H1 (cell line): Measurements from ENCODE around the gene PRKAG1. TPM values are rescaled to one million over a fixed set of nuclear protein-coding genes. Genes with fewer than 3 reads are reported as not detected.

ENCODE experiments used
- CTCF ChIA-PET: fragments of 300-600 bp; sonication (Branson Sonifier 250); formaldehyde crosslinking; loops from one replicate; lab custom pipeline; 2021; ENCODE audit not compliant: partially characterized antibody; lab: Charles Lee
- POLR2A ChIA-PET: fragments of 300-600 bp; sonication (Branson Sonifier 250); formaldehyde crosslinking; loops from one replicate; lab custom pipeline; 2021; ENCODE audit warnings: inconsistent platforms; ENCODE audit not compliant: partially characterized antibody; lab: Charles Lee
- DNase-seq, 2 experiments: peaks; one replicate each; pipeline versions ENCODE4 v3.0.0 to v3.0.0-alpha.2; 2010 to 2022; ENCODE audit warnings: low spot score in 2 of 2, low read depth in 1 of 2, mixed read lengths in 1 of 2
- FAIRE-seq: peaks from 2 replicates; lab custom pipeline; 2011; peaks lifted over from hg19 to GRCh38; lab: Jason Lieb, UNC
- H2AFZ ChIP-seq: 2 replicates; pipeline ENCODE4 v1.8.1; 2012; ENCODE audit warnings: low read length, inconsistent platforms
- H2AK5ac ChIP-seq: 2 replicates; pipeline ENCODE4 v1.6.1; 2013; ENCODE audit warnings: low read depth, low read length
- H2BK120ac ChIP-seq: replicated peaks from 2 replicates; pipeline ENCODE3; 2013; ENCODE audit warnings: low read depth, low read length, inconsistent platforms
- H2BK12ac ChIP-seq: 2 replicates; pipeline ENCODE4 v1.6.1; 2013; ENCODE audit warnings: low read depth, low read length
- H2BK15ac ChIP-seq: 2 replicates; pipeline ENCODE4 v1.6.1; 2013; ENCODE audit warnings: low read length
- H2BK20ac ChIP-seq: 2 replicates; pipeline ENCODE4 v1.6.1; 2013; ENCODE audit warnings: low read length
- H2BK5ac ChIP-seq: 2 replicates; pipeline ENCODE4 v1.6.1; 2013; ENCODE audit warnings: low read depth, low read length
- H3K14ac ChIP-seq: 2 replicates; pipeline ENCODE4 v1.6.1; 2013; ENCODE audit warnings: inconsistent platforms; ENCODE audit not compliant: insufficient read length
- H3K18ac ChIP-seq: 2 replicates; pipeline ENCODE4 v1.6.1; 2013; ENCODE audit warnings: low read length; ENCODE audit errors: extremely low read depth
- H3K23ac ChIP-seq: 2 replicates; pipeline ENCODE4 v1.6.1; 2013; ENCODE audit warnings: inconsistent platforms; ENCODE audit not compliant: insufficient read length
- H3K23me2 ChIP-seq: 2 replicates; pipeline ENCODE4 v1.6.1; 2013; ENCODE audit warnings: low read depth, low read length
- H3K27ac ChIP-seq: 2 replicates; pipeline ENCODE4 v1.6.1; 2011; ENCODE audit warnings: low read depth, low read length, inconsistent platforms
- H3K27me3 ChIP-seq, 4 experiments: replicated peaks in 1 of 4; 1 replicate in 1 of 4; 2 replicates in 3 of 4; pipeline versions ENCODE4 v1.6.1 to v1.8.1; 2011 to 2013; ENCODE audit warnings: low read length in 3 of 4, mild to moderate bottlenecking in 3 of 4, inconsistent platforms in 2 of 4, mixed read lengths in 2 of 4, moderate library complexity in 1 of 4; ENCODE audit not compliant: control insufficient read depth in 3 of 4, insufficient read depth in 3 of 4; ENCODE audit errors: extremely low read depth in 1 of 4
- H3K36me3 ChIP-seq, 4 experiments: 2 replicates each; pipeline versions ENCODE4 v1.6.1 to v1.8.1; 2011 to 2013; ENCODE audit warnings: mild to moderate bottlenecking in 4 of 4, low read length in 3 of 4, moderate library complexity in 2 of 4, control low read depth in 1 of 4, inconsistent platforms in 1 of 4; ENCODE audit not compliant: insufficient read depth in 4 of 4, control insufficient read depth in 2 of 4
- H3K4ac ChIP-seq: replicated peaks from 2 replicates; pipeline ENCODE3; 2013; ENCODE audit warnings: low read length, low read depth, mixed read lengths, inconsistent platforms; ENCODE audit not compliant: insufficient read length
- H3K4me1 ChIP-seq, 4 experiments: replicated peaks in 1 of 4; 1 replicate in 1 of 4; 2 replicates in 3 of 4; pipeline versions ENCODE4 v1.6.1 to v1.8.1; 2011 to 2013; ENCODE audit warnings: low read length in 3 of 4, inconsistent platforms in 2 of 4, mixed read lengths in 1 of 4; ENCODE audit not compliant: insufficient read depth in 4 of 4, control insufficient read depth in 3 of 4
- H3K4me2 ChIP-seq, 2 experiments: 2 replicates each; pipeline versions ENCODE4 v1.6.1 to v1.8.1; 2011 to 2013; ENCODE audit warnings: low read depth in 2 of 2, low read length in 2 of 2, control low read depth in 1 of 2, inconsistent platforms in 1 of 2, mild to moderate bottlenecking in 1 of 2; ENCODE audit not compliant: insufficient read depth in 1 of 2
- H3K4me3 ChIP-seq, 4 experiments: fragments of 200-600, 300-600 bp in 1 of 4; sonication (generic), shearing (Covaris generic), sonication (Bioruptor Twin) in 1 of 4; 2 replicates each; pipeline versions ENCODE4 v1.5.1 to v1.8.1; 2011 to 2016; ENCODE audit warnings: low read length in 4 of 4, low read depth in 3 of 4, control low read depth in 2 of 4, inconsistent platforms in 2 of 4, mild to moderate bottlenecking in 2 of 4, mixed read lengths in 1 of 4, moderate library complexity in 1 of 4; ENCODE audit not compliant: insufficient read depth in 2 of 4; ENCODE audit errors: extremely low read depth in 1 of 4
- H3K56ac ChIP-seq: replicated peaks from 2 replicates; pipeline ENCODE3; 2013; ENCODE audit warnings: low read depth, mild to moderate bottlenecking, mixed read lengths, low read length, inconsistent platforms; ENCODE audit not compliant: insufficient read length
- H3K79me1 ChIP-seq: 2 replicates; pipeline ENCODE4 v1.6.1; 2013; ENCODE audit warnings: low read depth, low read length, control low read depth
- H3K79me2 ChIP-seq, 2 experiments: 2 replicates each; pipeline versions ENCODE4 v1.6.1 to v1.8.1; 2012 to 2013; ENCODE audit warnings: low read length in 2 of 2, mild to moderate bottlenecking in 2 of 2, inconsistent platforms in 1 of 2; ENCODE audit not compliant: insufficient read depth in 2 of 2, control insufficient read depth in 1 of 2
- H3K9ac ChIP-seq, 4 experiments: replicated peaks in 1 of 4; 1 replicate in 1 of 4; 2 replicates in 3 of 4; pipeline versions ENCODE4 v1.6.1 to v1.8.1; 2011 to 2013; ENCODE audit warnings: low read depth in 3 of 4, low read length in 3 of 4, control low read depth in 2 of 4, mild to moderate bottlenecking in 2 of 4, moderate library complexity in 2 of 4, inconsistent platforms in 1 of 4; ENCODE audit errors: extremely low read depth in 1 of 4
- H3K9me3 ChIP-seq, 2 experiments: 2 replicates each; pipeline versions ENCODE4 v1.6.1 to v1.8.1; 2012 to 2013; ENCODE audit warnings: mild to moderate bottlenecking in 2 of 2, moderate library complexity in 2 of 2, control low read depth in 1 of 2, inconsistent platforms in 1 of 2, low read depth in 1 of 2, low read length in 1 of 2, mixed read lengths in 1 of 2; ENCODE audit not compliant: insufficient read depth in 2 of 2
- H4K20me1 ChIP-seq, 2 experiments: replicated peaks in 1 of 2; 2 replicates each; pipeline versions ENCODE3 to v1.8.1; 2011 to 2013; ENCODE audit warnings: inconsistent platforms in 2 of 2, low read length in 2 of 2, mild to moderate bottlenecking in 1 of 2; ENCODE audit not compliant: insufficient read depth in 2 of 2, control insufficient read depth in 1 of 2
- H4K5ac ChIP-seq: 2 replicates; pipeline ENCODE4 v1.6.1; 2013; ENCODE audit warnings: low read length, low read depth, mixed read lengths, inconsistent platforms; ENCODE audit not compliant: insufficient read length
- H4K8ac ChIP-seq: 2 replicates; pipeline ENCODE4 v1.8.0; 2013; ENCODE audit warnings: mild to moderate bottlenecking, moderate library complexity, low read length, inconsistent platforms; ENCODE audit not compliant: insufficient read depth; ENCODE audit errors: extremely low read depth
- H4K91ac ChIP-seq: replicated peaks from 2 replicates; pipeline ENCODE3; 2013; ENCODE audit warnings: low read length, mixed read lengths, inconsistent platforms; ENCODE audit not compliant: insufficient read length
- ASH2L ChIP-seq: fragments of 200-600, 300-600 bp; sonication (generic); IDR thresholded peaks from one replicate; pipeline ENCODE4 v1.7.1; 2017; ENCODE audit warnings: low read length
- CHD1 ChIP-seq: IDR thresholded peaks from 2 replicates; pipeline ENCODE4 v1.6.1; 2012; ENCODE audit warnings: low read depth, low read length, improper control_type of control experiment
- CHD2 ChIP-seq: IDR thresholded peaks from 2 replicates; pipeline ENCODE4 v1.6.1; 2012; ENCODE audit warnings: low read length, improper control_type of control experiment
- E2F6 ChIP-seq: IDR thresholded peaks from 2 replicates; pipeline ENCODE4 v1.6.1; 2012; ENCODE audit warnings: inconsistent platforms
- EGR1 ChIP-seq: IDR thresholded peaks from 2 replicates; pipeline ENCODE4 v1.6.1; 2011; ENCODE audit warnings: low read depth, low read length, borderline replicate concordance
- EP300 ChIP-seq, 2 experiments: IDR thresholded peaks; 1 replicate in 1 of 2; 2 replicates in 1 of 2; pipeline ENCODE4 v1.6.1; 2011 to 2012; ENCODE audit warnings: low read depth in 2 of 2, low read length in 2 of 2, mild to moderate bottlenecking in 2 of 2, borderline replicate concordance in 1 of 2, inconsistent platforms in 1 of 2, moderate library complexity in 1 of 2
- EZH2 ChIP-seq: fragments of 200-600 bp; sonication (generic); IDR thresholded peaks from 2 replicates; pipeline ENCODE4 v1.7.1; 2012; ENCODE audit warnings: low read depth, mild to moderate bottlenecking, moderate library complexity, low read length, inconsistent platforms; ENCODE audit not compliant: severe bottlenecking
- JUND ChIP-seq: IDR thresholded peaks from 2 replicates; pipeline ENCODE4 v1.6.1; 2011; ENCODE audit warnings: mild to moderate bottlenecking, improper control_type of control experiment, low read length
- KDM1A ChIP-seq: fragments of 200-600, 300-600 bp; sonication (generic); IDR thresholded peaks from 2 replicates; pipeline ENCODE4 v1.7.1; 2016; ENCODE audit warnings: mild to moderate bottlenecking, low read length, borderline replicate concordance
- POU5F1 ChIP-seq: IDR thresholded peaks from 2 replicates; pipeline ENCODE4 v1.6.1; 2011; ENCODE audit warnings: low read depth, mild to moderate bottlenecking, low read length, moderate library complexity
- SAP30 ChIP-seq: fragments of 300-600 bp; sonication (generic); IDR thresholded peaks from 2 replicates; pipeline ENCODE4 v1.7.1; 2012; ENCODE audit warnings: low read length, moderate library complexity, mild to moderate bottlenecking, inconsistent platforms; ENCODE audit not compliant: insufficient read depth, insufficient replicate concordance
- SIX5 ChIP-seq: IDR thresholded peaks from 2 replicates; pipeline ENCODE4 v1.6.1; 2011; ENCODE audit warnings: mild to moderate bottlenecking, low read depth, low read length
- TBP ChIP-seq: IDR thresholded peaks from 2 replicates; pipeline ENCODE4 v1.6.1; 2011; ENCODE audit warnings: low read depth, low read length, improper control_type of control experiment
- polyA plus RNA-seq, 7 experiments: library from polyadenylated mRNA; depleted of rRNA in 3 of 7; stranded (reverse) in 5 of 7; unstranded in 2 of 7; fragments of >200 nt in 5 of 7; fragments of 200-250 nt in 2 of 7; gene quantifications; 1 replicate in 5 of 7; 2 replicates in 1 of 7; 4 replicates in 1 of 7; pipeline versions ENCODE4 v1.2.1 to v1.2.3, GENCODE V29; 2011 to 2013; ENCODE audit warnings: missing spikeins in 2 of 7, mixed read lengths in 2 of 7
- total RNA-seq: library from RNA; stranded (reverse); fragmentation: NEBNext Ultra II Directional; extraction: Animal tissue kit (Norgen Biotek cat#: 25700); gene quantifications from 2 replicates; pipeline ENCODE4 v1.2.1, GENCODE V29; 2021

The PRKAG1 gene
- total and polyA plus RNA-seq, 2 of the 8 experiments (the other 6 are each of a cell fraction or from before 2014, with no cell fraction given): 38.6 to 57.5 TPM

GRCh38 chr12:48965298-48965838 lies 53.2 kb downstream of the PRKAG1 start:
- ChIA-PET CTCF (interaction anchor here (0.6 to 40.8 kb wide), 8 partner anchors 8 to 150 kb away, joined by 3 to 1336 read pairs (median 8); partner anchors contain the start of genes ARF3, DDN and WNT1), POLR2A (interaction anchor here (1.1 to 6.9 kb wide), 4 partner anchors 8 to 99 kb away, joined by 3 to 65 read pairs (median 4); partner anchors contain the start of genes ARF3 and RND1)
- H3K4me1 ChIP-seq: peaks cover 23 to 36% (median 34%) of the 10 kb centered on the region in 4 experiments
- no peaks in the 10 kb centered on the region for H3K79me2 ChIP-seq
- H3K79me1 ChIP-seq: no peaks in the 10 kb centered on the region
- no peak overlapping the region for H4K5ac ChIP-seq
- H3K36me3 ChIP-seq: no peaks in the 10 kb centered on the region
- no peak overlapping the region for H3K9ac ChIP-seq
- FAIRE-seq: peak; percentile 97
- no peak overlapping the region for H2BK15ac ChIP-seq
- H2BK20ac ChIP-seq: peak overlapping the region; percentile 82; the same call in 1 of the 2 replicates
- peak overlapping the region; percentile 55; the same call in 1 of the 2 replicates for H3K27ac ChIP-seq
- no peak overlapping the region for H2AK5ac ChIP-seq
- H2AFZ ChIP-seq: no peak overlapping the region
- H3K4ac ChIP-seq: no peak overlapping the region
- H3K23me2 ChIP-seq: peaks cover 3% of the 10 kb centered on the region
- no peak overlapping the region for H3K56ac ChIP-seq
- no peak overlapping the region for H2BK5ac ChIP-seq
- no peak overlapping the region; the same call in 1 of the 2 replicates for H3K18ac ChIP-seq
- H3K27me3 ChIP-seq: peaks cover 10 to 36% (median 34%) of the 10 kb centered on the region in 4 experiments
- no peak overlapping the region for H3K23ac ChIP-seq
- peak overlapping the region in 1 of 4 experiments; percentile 38; a peak in 3 of 8 replicates for H3K4me3 ChIP-seq
- no peak overlapping the region for H2BK12ac ChIP-seq
- no peak overlapping the region for H4K8ac ChIP-seq
- H4K91ac ChIP-seq: no peak overlapping the region
- H3K9me3 ChIP-seq: no peaks in the 10 kb centered on the region
- H2BK120ac ChIP-seq: no peak overlapping the region
- H4K20me1 ChIP-seq: no peaks in the 10 kb centered on the region
- DNase-seq: peak in 1 of 2 experiments; percentile 36
- no peak overlapping the region for H3K14ac ChIP-seq
- H3K4me2 ChIP-seq: peak overlapping the region; percentile 34 to 47; a peak in 3 of 4 replicates
- no peak for TF ChIP-seq SIX5
- peak; percentile 36; the same call in 1 of the 2 replicates for TF ChIP-seq EGR1
- no peak for TF ChIP-seq JUND
- TF ChIP-seq POU5F1: 0 out of 2 replicates have a peak, but pooled peaks have one; percentile 48
- TF ChIP-seq KDM1A: no peak
- no peak for TF ChIP-seq E2F6
- TF ChIP-seq TBP: no peak
- peak; percentile 54 for TF ChIP-seq ASH2L
- no peak for TF ChIP-seq CHD2
- no peak for TF ChIP-seq SAP30
- peak; percentile 52 for TF ChIP-seq EZH2
- TF ChIP-seq EP300 (IDR thresholded peaks at IDR 0.05; ENCODE audit: borderline replicate concordance in 1 of 2, low read depth in 2 of 2, low read length in 2 of 2): peak in 1 of 2 experiments; percentile 70; a peak in 1 of 3 replicates
- TF ChIP-seq CHD1: no peak
